Loucy (cell line): ENCODE results near the gene SYT9.

Source experiments
- CTCF ChIP-seq: fragments of 200-600 bp; sonication (generic); conservative IDR thresholded peaks from 2 replicates; pipeline ENCODE4 v1.5.1; 2014; ENCODE audit warnings: mild to moderate bottlenecking, antibody characterized with exemption, low read length
- EZH2phosphoT487 ChIP-seq: fragments of 200-600 bp; IDR thresholded peaks from 2 replicates; pipeline ENCODE4 v1.6.1; 2018; ENCODE audit warnings: antibody characterized with exemption, mild to moderate bottlenecking, moderate library complexity, borderline replicate concordance

GRCh38 chr11:7385532-7385931 is 133.8 kb downstream of the SYT9 start:
- no peak for TF ChIP-seq CTCF
- no peak for TF ChIP-seq EZH2phosphoT487
